ENCODE measurements around the gene RPS6KA3. TPM values are rescaled to one million over a fixed set of nuclear protein-coding genes. Genes with fewer than 3 reads are reported as not detected.

Gene RPS6KA3
- total RNA-seq, 1 experiment from 2014 or later, result 9.2 TPM

- Mint-ChIP-seq H3K27ac (0 out of 7 replicates have a peak overlapping the region, but pooled peaks of 1 of the 3 experiments have one; percentile 2), H3K9me3 (peaks cover 40 to 51% of the 10 kb centered on the region in 2 experiments), H3K27me3 (ENCODE audit: low read depth) (no peaks in the 10 kb centered on the region), H3K36me3 (ENCODE audit: insufficient read depth in 1 of 3, low read depth in 3 of 3) (peaks cover 3 to 11% (median 4%) of the 10 kb centered on the region in 3 experiments; a peak in 4 of 7 replicates), H3K4me1 (peaks cover under 1 to 8% of the 10 kb centered on the region in 2 experiments), H3K4me3 (no peak overlapping the region)
- TF ChIP-seq CTCF (conservative IDR thresholded peaks at IDR 0.05), result no peak
- no peak overlapping the region for H3K23ac ChIP-seq (ENCODE audit: insufficient read length, low read depth, low read length)
- DNase-seq, result no peak
- H4K8ac ChIP-seq (replicated peaks; ENCODE audit: insufficient read length, low read depth, low read length), result no peak overlapping the region
- no peak overlapping the region for H3K18ac ChIP-seq (ENCODE audit: insufficient read length, low read depth, low read length)
- no peaks in the 10 kb centered on the region for H3K27me3 ChIP-seq (ENCODE audit: insufficient read depth, low read length)
- no peak overlapping the region for H3T11ph ChIP-seq (ENCODE audit: low read length)
- no peak overlapping the region for H2AFZ ChIP-seq (ENCODE audit: low read length)
- no peak overlapping the region for H2AK5ac ChIP-seq (ENCODE audit: insufficient read length, low read length)
- no peak overlapping the region for H4K91ac ChIP-seq (ENCODE audit: insufficient read length, low read depth, low read length)
- no peak overlapping the region for H3K56ac ChIP-seq (ENCODE audit: insufficient read length, low read depth, low read length)
- no peaks in the 10 kb centered on the region for H4K20me1 ChIP-seq (ENCODE audit: control insufficient read depth, insufficient read depth, insufficient read length)
- no peak overlapping the region for H3K4ac ChIP-seq (ENCODE audit: low read depth, low read length)
- H2BK12ac ChIP-seq (ENCODE audit: insufficient read length, low read depth, low read length), result no peak overlapping the region
- H2BK5ac ChIP-seq (ENCODE audit: insufficient read length, low read length), result no peak overlapping the region
- H4K5ac ChIP-seq (ENCODE audit: insufficient read length, low read depth, low read length), result no peak overlapping the region
- no peak overlapping the region for H2BK15ac ChIP-seq (ENCODE audit: low read depth, low read length)
- H3K79me2 ChIP-seq (ENCODE audit: insufficient read depth, low read length), result no peaks in the 10 kb centered on the region
- H3K9me3 ChIP-seq (ENCODE audit: control insufficient read depth, low read depth, low read length), result peaks cover 13% of the 10 kb centered on the region
- no peak overlapping the region for H2BK20ac ChIP-seq (ENCODE audit: low read depth, low read length, poor library complexity, severe bottlenecking)
- no peak overlapping the region for H3K27ac ChIP-seq (ENCODE audit: insufficient read length, low read depth, low read length)
- H3K9ac ChIP-seq (ENCODE audit: extremely low read depth, insufficient read length, low read length), result no peak overlapping the region
- no peak overlapping the region for H3K4me2 ChIP-seq (ENCODE audit: insufficient read depth, insufficient read length, low read length)
- H3K79me1 ChIP-seq (ENCODE audit: insufficient read depth, low read depth, low read length, poor library complexity, severe bottlenecking), result no peaks in the 10 kb centered on the region
- no peaks in the 10 kb centered on the region for H3K23me2 ChIP-seq (ENCODE audit: insufficient read length, low read depth, low read length, poor library complexity, severe bottlenecking)
- H2BK120ac ChIP-seq (ENCODE audit: low read depth, low read length, poor library complexity, severe bottlenecking), result no peak overlapping the region
- H3K14ac ChIP-seq (ENCODE audit: insufficient read depth, low read length), result no peak overlapping the region
- no peaks in the 10 kb centered on the region; the same call in 1 of the 2 replicates for H3K4me1 ChIP-seq (ENCODE audit: insufficient read depth, low read length)
- no CpG with 5 or more reads among the region's 2 CpGs for WGBS (ENCODE audit: extremely low coverage, insufficient read length, low lambda C conversion rate)
Observed at GRCh38 chrX:20224814-20225487, 41.8 kb downstream of the RPS6KA3 start.
